ENCODE data around the gene ASAP3.

DNA sequence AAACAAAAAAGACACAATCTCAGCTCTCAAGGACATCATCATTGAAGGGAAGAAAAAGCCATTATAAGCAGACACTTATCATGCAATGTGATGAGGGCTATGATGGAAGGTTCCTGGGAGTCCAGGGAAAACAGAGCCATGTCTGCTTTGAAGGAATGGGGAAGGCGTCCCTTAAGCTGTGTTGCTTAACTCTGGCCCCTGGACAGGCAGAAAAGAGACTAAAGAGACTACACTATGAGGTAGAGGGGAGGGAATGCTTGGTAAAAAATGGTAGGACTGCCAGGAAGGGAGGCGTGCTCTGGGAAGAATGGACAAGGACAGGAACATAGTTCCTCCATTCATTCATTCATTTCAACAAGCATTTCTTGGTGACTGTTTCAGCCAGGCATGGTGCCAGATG lies 21.2 kb downstream of the ASAP3 start:
- TF ChIP-seq, protein P1, sequence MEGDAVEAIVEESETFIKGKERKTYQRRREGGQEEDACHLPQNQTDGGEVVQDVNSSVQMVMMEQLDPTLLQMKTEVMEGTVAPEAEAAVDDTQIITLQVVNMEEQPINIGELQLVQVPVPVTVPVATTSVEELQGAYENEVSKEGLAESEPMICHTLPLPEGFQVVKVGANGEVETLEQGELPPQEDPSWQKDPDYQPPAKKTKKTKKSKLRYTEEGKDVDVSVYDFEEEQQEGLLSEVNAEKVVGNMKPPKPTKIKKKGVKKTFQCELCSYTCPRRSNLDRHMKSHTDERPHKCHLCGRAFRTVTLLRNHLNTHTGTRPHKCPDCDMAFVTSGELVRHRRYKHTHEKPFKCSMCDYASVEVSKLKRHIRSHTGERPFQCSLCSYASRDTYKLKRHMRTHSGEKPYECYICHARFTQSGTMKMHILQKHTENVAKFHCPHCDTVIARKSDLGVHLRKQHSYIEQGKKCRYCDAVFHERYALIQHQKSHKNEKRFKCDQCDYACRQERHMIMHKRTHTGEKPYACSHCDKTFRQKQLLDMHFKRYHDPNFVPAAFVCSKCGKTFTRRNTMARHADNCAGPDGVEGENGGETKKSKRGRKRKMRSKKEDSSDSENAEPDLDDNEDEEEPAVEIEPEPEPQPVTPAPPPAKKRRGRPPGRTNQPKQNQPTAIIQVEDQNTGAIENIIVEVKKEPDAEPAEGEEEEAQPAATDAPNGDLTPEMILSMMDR (conservative IDR thresholded peaks at IDR 0.05; ENCODE audit: low read length): no peak
- no peak for TF ChIP-seq EZH2phosphoT487 (IDR thresholded peaks at IDR 0.05; ENCODE audit: borderline replicate concordance)
